ENCODE results near the gene PTTG1IP2.

Gene PTTG1IP2

GRCh38 chr7:90469554-90469953 lies at the start of gene PTTG1IP2:
Gene PTTG1IP2 (plus strand): TSS chr7:90469639. CDS start chr7:90469787, 148 bp downstream.
- Histone ChIP-seq H3K36me3 (ENCODE audit: control insufficient read depth, insufficient read depth, low read length) (no peaks in the 10 kb centered on the region), H3K4me3 (ENCODE audit: low read length) (no peak within 1 kb of the TSS), H3K27me3 (ENCODE audit: control insufficient read depth, insufficient read depth, low read length) (no peaks in the 10 kb centered on the region), H3K9me3 (ENCODE audit: control insufficient read depth, low read length) (no peaks in the 10 kb centered on the region), H3K4me1 (ENCODE audit: control insufficient read depth, insufficient read depth, low read length) (peaks cover 6% of the 10 kb centered on the region), H3K9ac (ENCODE audit: low read length) (no peak within 1 kb of the TSS)

DNA sequence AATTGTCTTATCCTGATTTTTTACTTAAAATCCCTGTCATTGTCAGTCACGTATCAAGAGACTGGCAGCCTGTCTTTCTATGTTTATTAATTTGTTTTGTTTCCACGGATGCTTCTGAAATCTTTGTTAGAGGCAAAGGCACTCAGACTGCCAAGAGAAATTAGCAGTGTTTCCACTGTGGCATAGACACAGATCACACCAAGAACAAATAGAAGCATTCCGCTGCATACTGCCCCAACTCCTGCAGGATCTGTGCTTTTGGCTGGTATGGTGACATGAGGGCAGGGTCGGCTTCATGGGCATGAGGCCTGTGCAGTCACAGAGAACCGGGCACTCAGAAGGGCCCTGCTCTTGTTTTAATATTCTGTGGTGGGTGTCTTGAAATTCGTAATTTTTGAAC lies 47.8 kb upstream of the PTTG1IP2 start:
- H3K4me1 ChIP-seq (ENCODE audit: control insufficient read depth, insufficient read depth, low read length) = peaks cover 7% of the 10 kb centered on the region
- H3K27me3 ChIP-seq (ENCODE audit: control insufficient read depth, insufficient read depth, low read length) = no peaks in the 10 kb centered on the region
- no peak overlapping the region for H3K9ac ChIP-seq (ENCODE audit: low read length)
- H3K4me3 ChIP-seq (ENCODE audit: low read length) = no peak overlapping the region
- H3K36me3 ChIP-seq (ENCODE audit: control insufficient read depth, insufficient read depth, low read length) = no peaks in the 10 kb centered on the region
- no peaks in the 10 kb centered on the region for H3K9me3 ChIP-seq (ENCODE audit: control insufficient read depth, low read length)

- Histone ChIP-seq H3K27me3 (ENCODE audit: control insufficient read depth, insufficient read depth, low read length) (no peaks in the 10 kb centered on the region), H3K4me1 (ENCODE audit: control insufficient read depth, insufficient read depth, low read length) (peaks cover 7% of the 10 kb centered on the region), H3K36me3 (ENCODE audit: control insufficient read depth, insufficient read depth, low read length) (no peaks in the 10 kb centered on the region), H3K9ac (ENCODE audit: low read length) (no peak overlapping the region), H3K9me3 (ENCODE audit: control insufficient read depth, low read length) (no peaks in the 10 kb centered on the region), H3K4me3 (ENCODE audit: low read length) (no peak overlapping the region)
Observed at GRCh38 chr7:90424720-90425119, 44.7 kb upstream of the PTTG1IP2 start.

GRCh38 chr7:90425376-90425775 lies 44.1 kb upstream of the PTTG1IP2 start:
- Histone ChIP-seq H3K36me3 (ENCODE audit: control insufficient read depth, insufficient read depth, low read length) (no peaks in the 10 kb centered on the region), H3K4me1 (ENCODE audit: control insufficient read depth, insufficient read depth, low read length) (peaks cover 7% of the 10 kb centered on the region), H3K9me3 (ENCODE audit: control insufficient read depth, low read length) (no peaks in the 10 kb centered on the region), H3K27me3 (ENCODE audit: control insufficient read depth, insufficient read depth, low read length) (no peaks in the 10 kb centered on the region), H3K9ac (ENCODE audit: low read length) (no peak overlapping the region), H3K4me3 (ENCODE audit: low read length) (no peak overlapping the region)

- Histone ChIP-seq H3K9ac (ENCODE audit: low read length) (no peak overlapping the region), H3K36me3 (ENCODE audit: control insufficient read depth, insufficient read depth, low read length) (no peaks in the 10 kb centered on the region), H3K4me3 (ENCODE audit: low read length) (no peak overlapping the region), H3K4me1 (ENCODE audit: control insufficient read depth, insufficient read depth, low read length) (no peaks in the 10 kb centered on the region), H3K9me3 (ENCODE audit: control insufficient read depth, low read length) (no peaks in the 10 kb centered on the region), H3K27me3 (ENCODE audit: control insufficient read depth, insufficient read depth, low read length) (no peaks in the 10 kb centered on the region)
Observed at GRCh38 chr7:90430614-90431460, 38.6 kb upstream of the PTTG1IP2 start.

DNA sequence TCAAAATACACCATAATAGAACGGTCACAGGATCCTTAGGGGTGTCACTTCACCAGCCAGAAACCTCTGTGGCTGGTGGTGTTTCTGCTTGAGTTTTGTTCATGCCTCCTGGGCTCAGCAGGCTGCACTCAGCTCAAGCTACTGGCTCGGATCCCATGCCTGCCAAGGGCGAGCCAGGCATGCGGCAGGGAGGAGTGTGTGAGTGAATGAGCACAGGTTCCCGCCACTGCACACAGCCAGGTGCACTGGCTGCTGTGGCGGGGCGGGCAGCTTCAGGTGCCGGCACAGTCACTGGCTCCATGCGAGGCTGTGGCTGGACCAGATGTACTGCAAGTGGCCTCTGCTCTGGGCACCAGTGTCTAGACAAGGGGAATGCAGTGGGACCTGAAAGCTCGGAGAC lies 36.7 kb upstream of the PTTG1IP2 start:
- Histone ChIP-seq H3K4me1 (ENCODE audit: control insufficient read depth, insufficient read depth, low read length) (no peaks in the 10 kb centered on the region), H3K27me3 (ENCODE audit: control insufficient read depth, insufficient read depth, low read length) (no peaks in the 10 kb centered on the region), H3K9ac (ENCODE audit: low read length) (no peak overlapping the region), H3K4me3 (ENCODE audit: low read length) (no peak overlapping the region), H3K36me3 (ENCODE audit: control insufficient read depth, insufficient read depth, low read length) (no peaks in the 10 kb centered on the region), H3K9me3 (ENCODE audit: control insufficient read depth, low read length) (no peaks in the 10 kb centered on the region)

GRCh38 chr7:90433221-90433620 lies 36.2 kb upstream of the PTTG1IP2 start:
- no peaks in the 10 kb centered on the region for H3K9me3 ChIP-seq (ENCODE audit: control insufficient read depth, low read length)
- no peaks in the 10 kb centered on the region for H3K4me1 ChIP-seq (ENCODE audit: control insufficient read depth, insufficient read depth, low read length)
- H3K9ac ChIP-seq (ENCODE audit: low read length) = no peak overlapping the region
- H3K4me3 ChIP-seq (ENCODE audit: low read length) = peak overlapping the region; percentile 4
- no peaks in the 10 kb centered on the region for H3K36me3 ChIP-seq (ENCODE audit: control insufficient read depth, insufficient read depth, low read length)
- H3K27me3 ChIP-seq (ENCODE audit: control insufficient read depth, insufficient read depth, low read length) = no peaks in the 10 kb centered on the region

DNA sequence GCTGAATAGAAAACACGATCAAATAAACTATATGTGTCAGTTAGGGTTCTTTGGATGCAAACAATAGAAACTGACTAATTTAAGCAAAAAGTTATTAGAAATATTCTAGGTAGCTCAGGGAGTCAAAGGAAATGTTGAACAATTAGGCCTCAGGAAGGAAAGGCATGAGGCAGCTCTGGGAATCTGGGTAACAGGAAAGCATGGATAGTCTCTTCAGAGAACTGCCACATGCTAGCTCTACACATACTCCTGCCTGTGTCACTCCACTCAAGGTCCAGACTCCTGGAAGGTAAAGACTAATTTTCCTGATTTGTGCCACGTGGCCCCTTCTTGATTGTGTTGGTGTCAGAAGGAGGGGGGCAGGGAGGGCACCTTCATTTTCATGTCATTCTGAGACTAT lies 23.8 kb upstream of the PTTG1IP2 start:
- no peaks in the 10 kb centered on the region for H3K4me1 ChIP-seq (ENCODE audit: control insufficient read depth, insufficient read depth, low read length)
- no peaks in the 10 kb centered on the region for H3K36me3 ChIP-seq (ENCODE audit: control insufficient read depth, insufficient read depth, low read length)
- H3K27me3 ChIP-seq (ENCODE audit: control insufficient read depth, insufficient read depth, low read length) = no peaks in the 10 kb centered on the region
- H3K4me3 ChIP-seq (ENCODE audit: low read length) = no peak overlapping the region
- no peaks in the 10 kb centered on the region for H3K9me3 ChIP-seq (ENCODE audit: control insufficient read depth, low read length)
- no peak overlapping the region for H3K9ac ChIP-seq (ENCODE audit: low read length)

DNA sequence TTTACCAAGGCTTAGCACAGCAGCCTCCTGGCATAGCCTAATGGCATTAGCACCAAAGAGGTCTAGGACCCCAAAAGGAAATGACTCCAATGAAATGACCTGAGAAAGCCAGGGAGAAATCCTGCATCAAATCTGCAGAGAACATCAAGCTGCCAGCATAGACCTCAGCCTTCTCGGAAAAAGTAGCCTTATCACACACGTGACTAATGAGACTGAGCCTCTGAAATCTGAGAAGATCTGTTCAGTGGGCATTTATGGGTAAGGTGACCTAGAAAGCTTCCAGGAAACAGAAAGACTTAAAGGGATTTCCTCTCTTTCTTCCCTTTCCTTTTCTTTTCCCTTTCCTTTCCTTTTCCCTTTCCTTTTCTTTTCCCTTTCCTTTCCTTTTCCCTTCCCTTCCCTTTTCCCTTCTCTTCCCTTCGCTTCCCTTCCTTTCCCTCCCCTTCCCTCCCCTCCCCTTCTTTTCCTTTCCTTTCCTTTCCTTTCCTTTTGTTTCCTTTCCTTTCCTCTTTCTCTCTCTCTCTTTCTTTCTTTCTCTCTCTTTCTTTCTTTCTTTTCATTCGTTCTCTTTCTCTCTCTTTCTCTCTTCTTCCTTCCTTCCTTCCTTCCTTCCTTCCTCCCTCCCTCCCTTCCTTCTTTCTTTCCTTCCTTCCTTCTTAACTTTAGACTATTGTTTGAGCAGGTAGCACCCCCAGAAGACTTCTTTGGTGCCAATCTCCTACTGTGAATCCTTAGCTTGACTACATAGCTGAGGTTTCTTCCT lies 23.1 kb upstream of the PTTG1IP2 start:
- Histone ChIP-seq H3K4me1 (ENCODE audit: control insufficient read depth, insufficient read depth, low read length) (no peaks in the 10 kb centered on the region), H3K27me3 (ENCODE audit: control insufficient read depth, insufficient read depth, low read length) (no peaks in the 10 kb centered on the region), H3K9ac (ENCODE audit: low read length) (no peak overlapping the region), H3K9me3 (ENCODE audit: control insufficient read depth, low read length) (no peaks in the 10 kb centered on the region), H3K4me3 (ENCODE audit: low read length) (no peak overlapping the region), H3K36me3 (ENCODE audit: control insufficient read depth, insufficient read depth, low read length) (no peaks in the 10 kb centered on the region)

DNA sequence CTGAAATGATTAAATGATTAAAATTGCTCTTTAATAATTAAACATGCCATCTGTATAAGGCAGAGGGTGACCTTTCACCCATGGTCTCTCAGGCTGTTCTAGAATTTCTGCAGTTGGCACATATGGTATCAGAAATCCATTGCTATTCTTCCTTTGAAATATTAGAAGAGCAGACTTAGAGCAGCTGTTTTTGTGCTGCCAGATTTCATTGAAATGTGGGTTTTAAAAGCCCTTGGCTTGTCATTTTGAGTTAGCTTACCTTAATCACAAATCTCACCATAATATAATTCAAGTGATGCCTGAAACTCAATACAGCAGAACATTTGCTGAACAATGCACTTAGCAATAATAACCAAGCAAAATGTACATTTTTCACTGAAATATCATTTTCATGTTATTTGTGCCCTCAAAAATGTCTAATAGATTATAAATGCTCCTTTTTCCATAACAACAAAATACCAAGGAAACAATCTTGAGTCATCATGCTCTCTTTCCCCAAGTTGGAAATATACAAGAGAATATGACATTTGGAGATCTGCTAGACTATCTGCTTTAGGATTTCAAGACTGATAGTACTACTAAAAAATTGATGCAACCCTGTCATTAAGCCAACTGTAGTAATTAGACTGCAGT lies 16.1 kb upstream of the PTTG1IP2 start:
- Histone ChIP-seq H3K36me3 (ENCODE audit: control insufficient read depth, insufficient read depth, low read length) (no peaks in the 10 kb centered on the region), H3K4me3 (ENCODE audit: low read length) (no peak overlapping the region), H3K9me3 (ENCODE audit: control insufficient read depth, low read length) (no peaks in the 10 kb centered on the region), H3K27me3 (ENCODE audit: control insufficient read depth, insufficient read depth, low read length) (no peaks in the 10 kb centered on the region), H3K4me1 (ENCODE audit: control insufficient read depth, insufficient read depth, low read length) (no peaks in the 10 kb centered on the region), H3K9ac (ENCODE audit: low read length) (no peak overlapping the region)

GRCh38 chr7:90453931-90454330 lies 15.5 kb upstream of the PTTG1IP2 start:
- no peak overlapping the region for H3K9ac ChIP-seq (ENCODE audit: low read length)
- H3K36me3 ChIP-seq (ENCODE audit: control insufficient read depth, insufficient read depth, low read length) = no peaks in the 10 kb centered on the region
- no peaks in the 10 kb centered on the region for H3K4me1 ChIP-seq (ENCODE audit: control insufficient read depth, insufficient read depth, low read length)
- no peak overlapping the region for H3K4me3 ChIP-seq (ENCODE audit: low read length)
- H3K9me3 ChIP-seq (ENCODE audit: control insufficient read depth, low read length) = no peaks in the 10 kb centered on the region
- H3K27me3 ChIP-seq (ENCODE audit: control insufficient read depth, insufficient read depth, low read length) = no peaks in the 10 kb centered on the region

All from mucosa of stomach (tissue), 1 donor.